Liver (tissue), 9 donors: ENCODE results near the gene DLGAP5. TPM values are rescaled to one million over a fixed set of nuclear protein-coding genes. Genes with fewer than 3 reads are reported as not detected.

Experiments
- DNase-seq: peaks from one replicate; pipeline ENCODE4 v3.0.0-alpha.2; 2017; ENCODE audit warnings: low spot score
- H3K27ac ChIP-seq, 2 donors: one replicate each; pipeline ENCODE4 v1.7.0; 2013; ENCODE audit warnings: inconsistent platforms in 2 of 2, low read length in 2 of 2, control low read depth in 1 of 2, low read depth in 1 of 2, mild to moderate bottlenecking in 1 of 2
- H3K27me3 ChIP-seq, 4 donors: one replicate each; pipeline versions ENCODE4 v1.6.1 to v1.7.0; 2013; ENCODE audit warnings: low read length in 3 of 4, inconsistent platforms in 1 of 4, mild to moderate bottlenecking in 1 of 4, moderate library complexity in 1 of 4; ENCODE audit not compliant: control insufficient read depth in 4 of 4, insufficient read depth in 4 of 4
- H3K36me3 ChIP-seq, 4 donors: one replicate each; pipeline versions ENCODE4 v1.6.1 to v1.7.0; 2013; ENCODE audit warnings: low read length in 3 of 4, mild to moderate bottlenecking in 3 of 4, low read depth in 1 of 4, moderate library complexity in 1 of 4; ENCODE audit not compliant: control insufficient read depth in 4 of 4, insufficient read depth in 3 of 4
- H3K4me1 ChIP-seq, 4 donors: one replicate each; pipeline versions ENCODE4 v1.6.1 to v1.7.0; 2013; ENCODE audit warnings: low read length in 3 of 4, mild to moderate bottlenecking in 3 of 4, moderate library complexity in 1 of 4; ENCODE audit not compliant: control insufficient read depth in 4 of 4, insufficient read depth in 4 of 4
- H3K4me3 ChIP-seq, 3 donors: one replicate each; pipeline versions ENCODE4 v1.6.1 to v1.7.0; 2013; ENCODE audit warnings: low read length in 3 of 3, control low read depth in 1 of 3, low read depth in 1 of 3, mild to moderate bottlenecking in 1 of 3
- H3K9ac ChIP-seq, 2 donors: one replicate each; pipeline ENCODE4 v1.7.0; 2013; ENCODE audit warnings: low read length in 2 of 2, mild to moderate bottlenecking in 2 of 2, moderate library complexity in 2 of 2, control low read depth in 1 of 2, low read depth in 1 of 2
- H3K9me3 ChIP-seq, 4 donors: one replicate each; pipeline versions ENCODE4 v1.6.1 to v1.7.0; 2013; ENCODE audit warnings: low read length in 3 of 4; ENCODE audit not compliant: control insufficient read depth in 4 of 4
- CTCF ChIP-seq: fragments of 150-350 bp; IDR thresholded peaks from 2 replicates; pipeline ENCODE4 v1.5.1; 2017; ENCODE audit warnings: improper control_type of control experiment, low read depth, low read length; ENCODE audit not compliant: missing input control
- FOXA1 ChIP-seq: IDR thresholded peaks from 2 replicates; pipeline ENCODE4 v1.6.1; 2016; ENCODE audit warnings: antibody characterized with exemption
- FOXA2 ChIP-seq: IDR thresholded peaks from 2 replicates; pipeline ENCODE4 v1.6.1; 2016; ENCODE audit warnings: antibody characterized with exemption
- GABPA ChIP-seq, 2 donors: IDR thresholded peaks in 1 of 2; conservative IDR thresholded peaks in 1 of 2; 2 replicates each; pipeline ENCODE4 v1.6.1; 2016; ENCODE audit warnings: antibody characterized with exemption in 2 of 2, mild to moderate bottlenecking in 1 of 2, moderate library complexity in 1 of 2
- HNF4A ChIP-seq, 2 donors: conservative IDR thresholded peaks; 2 replicates each; pipeline ENCODE4 v1.6.1; 2016; ENCODE audit warnings: antibody characterized with exemption in 2 of 2, mild to moderate bottlenecking in 2 of 2
- MAX ChIP-seq: IDR thresholded peaks from 2 replicates; pipeline ENCODE4 v1.6.1; 2016; ENCODE audit warnings: antibody characterized with exemption
- NR2F2 ChIP-seq: IDR thresholded peaks from 2 replicates; pipeline ENCODE4 v1.6.1; 2016; ENCODE audit warnings: antibody characterized with exemption
- RAD21 ChIP-seq, 2 donors: IDR thresholded peaks; 2 replicates each; pipeline ENCODE4 v1.6.1; 2016; ENCODE audit warnings: antibody characterized with exemption in 2 of 2, mild to moderate bottlenecking in 2 of 2
- REST ChIP-seq: IDR thresholded peaks from 2 replicates; pipeline ENCODE4 v1.6.1; 2016; ENCODE audit warnings: antibody characterized with exemption, mild to moderate bottlenecking
- YY1 ChIP-seq: IDR thresholded peaks from 2 replicates; pipeline ENCODE4 v1.6.1; 2016; ENCODE audit warnings: antibody characterized with exemption, mild to moderate bottlenecking
- ZBTB33 ChIP-seq: IDR thresholded peaks from 2 replicates; pipeline ENCODE4 v1.6.1; 2016; ENCODE audit warnings: antibody characterized with exemption
- WGBS: extraction: QIAGEN DNeasy Blood & Tissue Kit; methylation state at CpG from one replicate; pipeline ENCODE4 v1.1.7; 2013; 5-methylcytosine and 5-hydroxymethylcytosine counted together
- polyA plus RNA-seq, 2 donors: library from polyadenylated mRNA; stranded (reverse) in 1 of 2; unstranded in 1 of 2; fragments of 200-250 nt in 1 of 2; fragments of >200 nt in 1 of 2; fragmentation: Nextera tagmentation in 1 of 2; extraction: Ambion mirVana in 1 of 2; gene quantifications; one replicate each; pipeline versions ENCODE4 v1.2.1 to v1.2.3, GENCODE V29; 2013 to 2015
- total RNA-seq, 2 donors: library from RNA; depleted of rRNA; stranded (reverse); fragments of >200 nt; gene quantifications; one replicate each; pipeline ENCODE4 v1.2.3, GENCODE V29; 2014
- donor health status: healthy.
- donor health status: healthy.
- donor health status: healthy.
- donor health status: healthy.
- donor health status: healthy.

The DLGAP5 gene
- total and polyA plus RNA-seq, 4 donors: under 0.01 to 42.5 (median 0.70) TPM

GRCh38 chr14:55129086-55129427 lies 62.3 kb downstream of the DLGAP5 start, which contains the start of gene LGALS3:
TSS of gene LGALS3 (plus strand) at chr14:55129252. CDS start at chr14:55137374, 8,122 bp downstream.
- Histone ChIP-seq H3K9ac (no peak within 1 kb of the TSS), H3K27ac (peak within 1 kb of the TSS; percentile 17 to 53), H3K4me3 (peak within 1 kb of the TSS in 2 of 3 donors; percentile 52 to 63), H3K4me1 (peaks cover 0 to 16% (median 8%) of the 10 kb centered on the region in 4 donors), H3K36me3 (no peaks in the 10 kb centered on the region), H3K9me3 (no peaks in the 10 kb centered on the region), H3K27me3 (peaks cover 0 to 3% (median 1%) of the 10 kb centered on the region in 4 donors)
- 2% methylated on average over 50 of the region's 50 CpGs for WGBS
- TF ChIP-seq GABPA (IDR thresholded peaks at IDR 0.05 in 1 of 2, conservative IDR thresholded peaks at IDR 0.05 in 1 of 2) (no peak), MAX (no peak), FOXA1 (no peak), FOXA2 (no peak), CTCF (no peak), HNF4A (conservative IDR thresholded peaks at IDR 0.05) (no peak), RAD21 (IDR thresholded peaks at IDR 0.05) (no peak)
- DNase-seq: peak; percentile 69

- DNase-seq: no peak
- Histone ChIP-seq H3K9ac (no peak overlapping the region), H3K4me3 (peak overlapping the region in 1 of 3 donors; percentile 63), H3K9me3 (no peaks in the 10 kb centered on the region), H3K27ac (no peak overlapping the region), H3K36me3 (no peaks in the 10 kb centered on the region), H3K27me3 (peaks cover 0 to 3% (median 1%) of the 10 kb centered on the region in 4 donors), H3K4me1 (peaks cover 0 to 16% (median 8%) of the 10 kb centered on the region in 4 donors)
- TF ChIP-seq REST (no peak), NR2F2 (no peak), ZBTB33 (no peak), YY1 (no peak)
- 33% methylated on average over 20 of the region's 20 CpGs for WGBS
Observed at GRCh38 chr14:55128386-55129085, 62.8 kb downstream of the DLGAP5 start.
